K562 (cell line): ENCODE measurements around the gene NXN. TPM values are rescaled to one million over a fixed set of nuclear protein-coding genes. Genes with fewer than 3 reads are reported as not detected.

Experiments
- ATAC-seq: fragments of 200-7000 bp; cut with Tn5 transposase; 3 replicates; pipeline ENCODE4 v1.9.1; 2020; ENCODE audit warnings: moderate library complexity
- BruUV-seq: library from RNA; stranded (reverse); fragments of 400-500 nt; replicated peaks from 2 replicates; lab custom pipeline; 2021; lab: Mats Ljungman, UMichigan
- CTCF ChIA-PET: fragments of 300-600 bp; formaldehyde crosslinking; extraction: SDS; loops from one replicate; lab custom pipeline; 2021; ENCODE audit warnings: low intra/inter-chr PET ratio; lab: Yijun Ruan, JAX
- POLR2A ChIA-PET: fragments of 300-600, 350-650 bp; sonication (Branson Sonifier 250); formaldehyde crosslinking; extraction: SDS; loops from one replicate; lab custom pipeline; 2021; ENCODE audit warnings: antibody characterized with exemption, inconsistent platforms; lab: Yijun Ruan, JAX
- DNase-seq, 4 experiments: peaks; one replicate each; pipeline versions ENCODE4 v3.0.0 to v3.0.0-alpha.2; 2011 to 2018; ENCODE audit warnings: low spot score in 3 of 4, mixed read lengths in 3 of 4; ENCODE audit errors: extremely low read depth in 1 of 4
- FAIRE-seq: peaks from 2 replicates; lab custom pipeline; 2011; peaks lifted over from hg19 to GRCh38; lab: Jason Lieb, UNC
- H2AFZ ChIP-seq: 2 replicates; pipeline ENCODE4 v1.6.0; 2011; ENCODE audit warnings: low read depth, low read length, control low read depth, inconsistent platforms
- H3K27ac ChIP-seq: fragments of 200-600 bp; 3 replicates; pipeline ENCODE4 v1.8.0; 2011; ENCODE audit warnings: low read depth, mild to moderate bottlenecking, control low read depth, inconsistent platforms, low read length, moderate library complexity, mixed read lengths; ENCODE audit errors: extremely low read depth
- H3K27me3 ChIP-seq, 2 experiments: fragments of 300-600 bp in 1 of 2; 2 replicates in 1 of 2; 3 replicates in 1 of 2; pipeline versions ENCODE4 v1.6.0 to v1.8.0; 2011; ENCODE audit warnings: inconsistent platforms in 2 of 2, low read length in 2 of 2, mild to moderate bottlenecking in 1 of 2, mixed read lengths in 1 of 2, moderate library complexity in 1 of 2; ENCODE audit not compliant: control insufficient read depth in 2 of 2, insufficient read depth in 2 of 2
- H3K36me3 ChIP-seq: fragments of 300-600 bp; 3 replicates; pipeline ENCODE4 v1.8.0; 2011; ENCODE audit warnings: mild to moderate bottlenecking, low read length, inconsistent platforms; ENCODE audit not compliant: control insufficient read depth, insufficient read depth
- H3K4me1 ChIP-seq, 2 experiments: fragments of 200-600 bp in 1 of 2; replicated peaks in 1 of 2; 2 replicates in 1 of 2; 3 replicates in 1 of 2; pipeline versions ENCODE4 v1.5.1 to v1.8.0; 2011; ENCODE audit warnings: inconsistent platforms in 2 of 2, low read length in 2 of 2, mild to moderate bottlenecking in 1 of 2, mixed read lengths in 1 of 2, moderate library complexity in 1 of 2; ENCODE audit not compliant: control insufficient read depth in 2 of 2, insufficient read depth in 2 of 2
- H3K4me2 ChIP-seq: 2 replicates; pipeline ENCODE4 v1.6.1; 2011; ENCODE audit warnings: low read length, control low read depth, inconsistent platforms, mixed read lengths; ENCODE audit not compliant: insufficient read depth
- H3K4me3 ChIP-seq: fragments of 200-600 bp; sonication (generic), shearing (Covaris generic); 2 replicates; pipeline ENCODE4 v1.5.1; 2016; ENCODE audit warnings: control low read depth, inconsistent platforms
- H3K79me2 ChIP-seq: fragments of 200-600 bp; 3 replicates; pipeline ENCODE4 v1.8.0; 2011; ENCODE audit warnings: low read length, inconsistent platforms; ENCODE audit not compliant: control insufficient read depth, insufficient read depth
- H3K9ac ChIP-seq, 2 experiments: 2 replicates each; pipeline versions ENCODE4 v1.6.0 to v1.6.1; 2011; ENCODE audit warnings: low read depth in 2 of 2, low read length in 2 of 2, control low read depth in 1 of 2, inconsistent platforms in 1 of 2, mild to moderate bottlenecking in 1 of 2, mixed read lengths in 1 of 2; ENCODE audit not compliant: insufficient read depth in 1 of 2
- H3K9me1 ChIP-seq: one replicate; pipeline ENCODE4 v1.6.0; 2011; ENCODE audit warnings: inconsistent platforms, mild to moderate bottlenecking, low read length, moderate library complexity; ENCODE audit not compliant: control insufficient read depth, insufficient read depth
- H3K9me3 ChIP-seq: replicated peaks from 2 replicates; pipeline ENCODE4 v1.5.1; 2011; ENCODE audit warnings: low read depth, low read length, inconsistent platforms; ENCODE audit not compliant: control insufficient read depth, insufficient read depth
- H4K20me1 ChIP-seq: replicated peaks from 2 replicates; pipeline ENCODE4 v1.6.1; 2011; ENCODE audit warnings: low read length, inconsistent platforms, mixed read lengths; ENCODE audit not compliant: control insufficient read depth, insufficient read depth
- C11orf30 ChIP-seq: fragments of 450-650 bp; IDR thresholded peaks from 2 replicates; pipeline ENCODE4 v1.6.1; 2016; ENCODE audit warnings: low read depth, mild to moderate bottlenecking
- MAFF ChIP-seq: IDR thresholded peaks from 2 replicates; pipeline ENCODE4 v1.6.1; 2012; ENCODE audit warnings: low read length, improper control_type of control experiment
- MAFG ChIP-seq: fragments of 450-650 bp; conservative IDR thresholded peaks from 2 replicates; pipeline ENCODE4 v1.6.1; 2016; ENCODE audit warnings: missing genetic modification characterization, missing compliant biosample characterization
- MAFK ChIP-seq: IDR thresholded peaks from 2 replicates; pipeline ENCODE4 v1.6.1; 2011; ENCODE audit warnings: low read length, improper control_type of control experiment
- ZNF316 ChIP-seq: fragments of 450-650 bp; IDR thresholded peaks from 2 replicates; pipeline ENCODE4 v1.6.1; 2016
- ZNF41 ChIP-seq: fragments of 250-450 bp; sonication (Bioruptor Pico); conservative IDR thresholded peaks from 2 replicates; pipeline ENCODE4 v1.4.0; 2020; ENCODE audit warnings: mild to moderate bottlenecking
- ZNF77 ChIP-seq: fragments of 250-450 bp; sonication (Bioruptor Pico); IDR thresholded peaks from 2 replicates; pipeline ENCODE4 v1.5.0; 2020
- WGBS: fragments of 100-300 bp; shearing (Covaris generic); methylation state at CpG from one replicate; pipeline ENCODE4 v1.1.6; 2016; ENCODE audit warnings: low coverage, mixed read lengths; ENCODE audit not compliant: insufficient coverage; ENCODE audit errors: missing lambda C conversion rate; 5-methylcytosine and 5-hydroxymethylcytosine counted together
- in situ Hi-C: fragments of 300-500 bp; cut with MboI; formaldehyde crosslinking; loops from 4 replicates; pipeline ENCODE4 v1.15.0; 2018; ENCODE audit warnings: inconsistent platforms, mixed read lengths
- intact Hi-C: fragments of 100-400 bp; cut with micrococcal nuclease; formaldehyde crosslinking; loops from 2 replicates; pipeline ENCODE4 v1.14.2; 2022
- polyA plus RNA-seq, 8 experiments: library from polyadenylated mRNA; depleted of rRNA in 4 of 8; stranded (reverse) in 5 of 8; unstranded in 3 of 8; fragments of >200 nt; fragmentation: Nextera tagmentation in 2 of 8; fragmentation: Illumina TruSeq in 1 of 8; extraction: Ambion mirVana in 2 of 8; extraction: Trizol in 1 of 8; gene quantifications; 2 replicates each; pipeline versions ENCODE4 v1.2.1 to v1.2.3, GENCODE V29; 2011 to 2014; ENCODE audit warnings: inconsistent platforms in 1 of 8, missing spikeins in 1 of 8
- total RNA-seq, 7 experiments: library from RNA; depleted of rRNA in 6 of 7; stranded (reverse); fragments of >200 nt in 6 of 7; fragmentation: Illumina TruSeq in 2 of 7; extraction: Trizol in 2 of 7; gene quantifications; 2 replicates each; pipeline versions ENCODE4 v1.2.1 to v1.2.3, GENCODE V29; 2011 to 2021; ENCODE audit warnings: low replicate concordance in 1 of 7

Gene NXN
- total and polyA plus RNA-seq, 9 of the 15 experiments (the other 6 are each of a cell fraction or from before 2014, with no cell fraction given) = 0.08 to 0.39 (median 0.29) TPM; not detected in 5

- Histone ChIP-seq H3K4me1 (no peaks in the 10 kb centered on the region; a peak in 1 of 5 replicates), H3K4me3 (no peak overlapping the region), H3K27me3 (peaks cover 18 to 28% of the 10 kb centered on the region in 2 experiments; a peak in 4 of 5 replicates), H3K36me3 (no peaks in the 10 kb centered on the region), H2AFZ (no peak overlapping the region), H3K9ac (no peak overlapping the region), H3K79me2 (no peaks in the 10 kb centered on the region), H3K9me3 (no peaks in the 10 kb centered on the region), H3K27ac (no peak overlapping the region), H3K4me2 (no peak overlapping the region), H4K20me1 (no peaks in the 10 kb centered on the region), H3K9me1 (no peaks in the 10 kb centered on the region)
- TF ChIP-seq MAFG (tag) (peak; percentile 41), C11orf30 (peak; percentile 18; the same call in 1 of the 2 replicates), MAFF (peak; percentile 27; the same call in 1 of the 2 replicates), ZNF41 (CRISPR knock-in tag) (no peak), ZNF77 (CRISPR knock-in tag) (no peak), ZNF316 (peak; percentile 55), MAFK (peak; percentile 36; the same call in 1 of the 2 replicates)
- ChIA-PET POLR2A (no interaction called here), CTCF (no interaction called here)
- no peak for DNase-seq
- WGBS = 6% methylated on average over 5 of the region's 5 CpGs
- intact Hi-C loops = no loop called here
- in situ Hi-C loops = no loop called here
- no peak for FAIRE-seq
- no TSS peak for BruUV-seq
- no peak for ATAC-seq
Observed at GRCh38 chr17:872855-873254, 106.7 kb downstream of the NXN start.
